ENCODE data around the gene COMMD4. TPM values are rescaled to one million over a fixed set of nuclear protein-coding genes. Genes with fewer than 3 reads are reported as not detected.
"Not testable (repeated sequence)": the region's sequence is repeated elsewhere in the genome, so short reads cannot be mapped to it uniquely, and the experiment has no call there.

COMMD4 gene
- total RNA-seq, 2 donors from 2014 or later = 31.9 to 35.5 TPM

DNA sequence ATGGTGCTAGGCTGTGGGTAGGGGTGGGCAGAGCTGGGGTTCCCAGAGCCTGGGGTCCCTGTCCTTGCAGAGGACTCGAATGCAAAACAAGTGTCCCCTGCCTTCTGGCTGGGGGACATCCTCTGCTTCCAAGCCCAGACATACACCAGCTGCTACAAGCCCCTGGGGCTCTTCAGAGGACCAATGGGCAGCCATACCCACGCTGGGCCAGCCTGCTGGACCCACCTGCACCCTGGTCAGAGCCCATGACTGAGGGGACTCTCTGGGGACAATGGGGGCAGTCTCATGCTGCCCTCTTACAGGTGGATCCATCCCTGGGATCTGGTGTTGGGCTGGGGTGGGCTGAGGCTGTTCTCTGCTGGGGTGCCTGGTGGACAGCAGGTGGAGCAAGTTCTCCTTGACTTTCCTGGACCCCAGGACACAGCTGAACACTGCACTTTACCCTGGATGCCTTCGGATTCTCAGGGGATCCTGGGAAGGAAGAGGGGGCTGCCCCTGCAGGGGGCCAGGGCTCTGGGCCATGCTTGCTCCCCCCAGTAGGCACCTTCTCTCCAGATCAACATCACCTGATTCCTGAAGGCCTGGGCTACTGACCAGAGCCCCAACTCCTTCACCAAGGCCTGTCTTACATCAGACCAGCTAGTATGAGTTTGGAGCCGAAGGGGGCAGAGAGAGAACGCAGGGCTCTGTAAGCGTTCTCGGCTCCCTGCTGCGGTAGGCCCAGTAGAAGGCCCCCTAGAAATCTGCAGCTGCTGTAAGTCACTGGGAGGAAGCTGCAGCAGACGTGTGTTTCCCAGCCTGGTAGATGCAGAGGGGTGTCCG is 7.2 kb upstream of the COMMD4 start:
- ATAC-seq = no peak
- no peak for DNase-seq
- intact Hi-C loops (cut with DNase I) = no loop called here

DNA sequence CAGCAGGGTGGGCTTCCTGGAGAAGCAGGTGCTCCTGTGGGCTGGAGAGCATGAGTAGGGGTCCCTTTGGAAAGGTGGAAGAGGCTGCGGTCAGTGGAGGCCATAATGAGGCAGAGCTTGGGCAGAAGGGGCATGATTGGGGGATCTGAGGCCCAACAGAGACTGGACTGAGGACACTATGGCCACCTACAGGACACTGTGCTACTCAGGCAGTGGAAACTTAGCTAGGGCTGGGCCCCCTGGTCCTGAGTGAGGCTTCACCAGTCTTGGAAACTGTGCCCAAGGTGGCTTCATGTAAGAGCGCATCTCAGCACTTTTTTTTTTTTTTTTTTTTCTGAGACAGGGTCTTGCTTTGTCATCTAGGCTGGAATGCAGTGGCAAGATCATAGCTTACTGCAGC is 6.3 kb upstream of the COMMD4 start:
- intact Hi-C loops (cut with DNase I) = no loop called here
- no peak for ATAC-seq
- DNase-seq = no peak

DNA sequence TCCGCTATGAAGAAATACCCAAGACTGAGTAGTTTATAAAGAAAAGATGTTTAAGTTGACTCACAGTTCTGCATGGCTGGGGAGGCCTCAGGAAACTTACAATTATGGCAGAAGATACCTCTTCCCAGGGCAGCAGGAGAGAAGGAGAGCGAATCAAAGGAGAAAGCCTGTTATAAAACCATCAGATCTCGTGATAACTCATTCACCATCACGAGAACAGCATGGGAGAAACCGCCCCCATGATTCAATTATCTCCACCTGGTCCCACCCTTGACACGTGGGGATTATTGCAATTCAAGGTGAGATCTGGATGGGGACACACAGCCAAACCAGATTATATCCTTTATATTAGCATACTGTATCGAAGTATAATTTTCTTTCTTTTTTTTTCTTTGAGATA is 3.8 kb upstream of the COMMD4 start:
- ATAC-seq; intact Hi-C loops (cut with DNase I); DNase-seq: not testable (repeated sequence)

DNA sequence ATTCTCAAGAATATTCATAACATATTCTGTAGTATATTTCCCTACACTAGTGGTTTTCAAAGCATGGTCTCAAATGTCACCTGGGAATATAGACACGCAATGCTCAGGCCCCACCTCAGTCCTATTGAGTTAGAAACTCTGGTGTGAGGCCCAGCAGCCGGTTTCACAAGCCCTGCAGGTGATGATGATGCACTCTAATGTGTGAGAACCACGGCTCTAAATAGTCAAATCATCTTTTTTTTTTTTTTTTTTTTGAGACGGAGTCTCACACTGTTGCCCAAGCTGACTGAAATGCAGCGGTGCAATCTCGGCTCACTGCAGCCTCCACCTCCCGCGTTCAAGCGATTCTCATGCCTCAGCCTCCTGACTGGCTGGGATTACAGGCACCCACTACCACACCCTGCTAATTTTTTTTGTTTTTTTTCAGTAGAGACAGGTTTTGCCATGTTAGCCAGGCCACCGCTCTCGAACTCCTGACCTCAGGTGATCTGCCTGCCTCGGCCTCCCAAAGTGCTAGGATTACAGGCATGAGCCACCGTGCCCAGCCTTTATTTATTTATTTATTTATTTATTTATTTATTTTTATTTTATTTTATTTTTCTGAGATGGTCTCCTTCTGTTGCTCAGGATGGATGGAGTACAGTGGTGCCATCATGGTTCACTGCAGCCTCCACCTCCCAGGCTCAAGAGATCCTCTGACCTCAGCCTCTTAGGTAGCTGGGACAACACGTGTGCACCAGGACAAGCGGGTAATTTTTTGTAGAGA is 2.0 kb upstream of the COMMD4 start:
- DNase-seq; ATAC-seq; intact Hi-C loops (cut with DNase I): not testable (repeated sequence)

DNA sequence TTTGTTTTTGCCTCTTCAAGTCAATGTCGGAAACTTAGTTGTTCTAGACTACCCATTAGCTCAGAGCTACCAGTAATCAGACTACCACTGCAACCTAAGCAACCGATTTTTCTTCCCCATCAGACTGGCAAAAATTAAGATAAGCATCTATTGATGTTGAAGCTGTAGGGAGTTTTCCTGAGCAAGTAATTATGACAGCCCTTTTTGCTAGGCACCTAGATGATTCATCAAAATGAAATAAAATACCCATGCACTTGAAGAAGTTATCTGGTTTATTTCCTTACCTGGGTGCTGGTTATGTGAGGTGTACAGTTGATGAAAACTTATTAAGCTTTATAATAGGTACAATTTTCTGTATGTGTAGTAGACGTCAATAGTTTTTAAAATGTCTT is 554 bp upstream of the COMMD4 start:
- ATAC-seq = no peak
- intact Hi-C loops (cut with DNase I) = no loop called here

DNA sequence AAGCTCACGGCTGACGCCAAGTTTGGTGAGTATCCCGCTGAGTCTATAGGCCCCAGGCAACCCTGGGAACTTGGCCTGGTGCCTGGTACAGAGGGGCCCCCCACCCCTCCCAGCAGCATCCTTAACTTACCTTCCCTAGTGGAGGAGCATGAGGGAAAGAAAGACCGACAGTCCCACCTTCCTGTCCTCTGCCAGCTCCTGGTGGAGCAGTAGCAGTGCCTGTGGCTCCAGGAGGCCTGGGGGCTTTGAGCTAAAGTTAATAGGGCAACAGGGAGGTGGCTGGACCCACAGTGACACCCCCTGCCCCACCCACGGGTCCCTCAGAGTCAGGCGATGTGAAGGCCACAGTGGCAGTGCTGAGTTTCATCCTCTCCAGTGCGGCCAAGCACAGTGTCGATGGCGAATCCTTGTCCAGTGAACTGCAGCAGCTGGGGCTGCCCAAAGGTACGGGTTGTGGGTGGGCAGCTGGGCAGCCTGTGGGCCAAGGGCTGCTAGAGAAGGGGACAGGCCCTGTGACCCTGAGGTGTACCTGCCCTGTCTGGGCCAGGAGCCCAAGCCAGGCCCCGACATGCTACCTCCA is 2.9 kb downstream of the COMMD4 start:
- ATAC-seq (no peak), DNase-seq (no peak)
- intact Hi-C loops (cut with DNase I) = no loop called here

More for the DNA sequence above, 554 bp upstream of the COMMD4 start:
- no peak for DNase-seq

DNA sequence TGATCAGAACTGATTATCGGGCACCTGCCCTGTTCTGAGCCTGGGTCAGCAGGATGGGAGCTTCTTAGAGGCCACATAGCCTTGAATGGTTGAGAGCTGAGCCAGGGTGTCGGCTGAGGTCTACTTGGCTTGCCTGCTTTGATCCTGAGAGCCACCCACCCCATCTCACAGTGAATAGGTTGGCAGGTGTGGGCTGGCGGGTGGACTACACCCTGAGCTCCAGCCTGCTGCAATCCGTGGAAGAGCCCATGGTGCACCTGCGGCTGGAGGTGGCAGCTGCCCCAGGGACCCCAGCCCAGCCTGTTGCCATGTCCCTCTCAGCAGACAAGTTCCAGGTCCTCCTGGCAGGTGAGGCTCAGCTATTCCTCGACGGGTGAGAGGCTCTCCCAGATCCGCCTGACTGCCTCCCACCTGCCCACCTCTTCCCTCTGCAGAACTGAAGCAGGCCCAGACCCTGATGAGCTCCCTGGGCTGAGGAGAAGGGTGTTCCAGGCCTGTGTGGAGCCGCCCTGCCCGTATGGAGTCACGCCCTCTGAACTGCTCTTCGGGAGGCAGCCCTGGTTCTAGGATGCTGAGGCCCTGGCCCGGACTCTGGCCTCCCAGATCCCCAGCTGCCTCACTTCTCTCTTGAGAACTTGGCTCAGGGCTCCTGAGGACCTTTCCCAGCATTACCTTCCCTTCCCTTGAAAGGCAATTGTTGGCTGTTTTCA is 3.8 kb downstream of the COMMD4 start:
- DNase-seq (no peak), ATAC-seq (no peak)
- intact Hi-C loops (cut with DNase I) = no loop called here

DNA sequence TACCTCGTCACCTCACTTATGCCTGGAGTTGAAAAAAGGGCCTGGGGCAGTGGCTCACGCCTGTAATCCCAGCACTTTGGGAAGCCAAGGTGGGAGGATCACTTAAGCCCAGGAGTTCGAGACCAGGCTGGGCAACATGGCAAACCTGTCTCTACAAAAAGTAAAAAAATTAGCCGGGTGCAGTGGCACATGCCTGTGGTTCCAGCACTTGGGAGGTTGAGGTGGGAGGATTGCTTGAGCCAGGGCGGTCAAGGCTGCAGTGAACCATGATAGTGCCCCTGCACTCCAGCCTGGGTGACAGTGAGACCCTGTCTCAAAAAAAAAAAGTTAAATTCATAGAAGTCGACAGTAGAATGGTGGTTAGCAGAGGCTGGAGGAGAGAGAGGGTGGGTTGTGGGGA is 6.4 kb downstream of the COMMD4 start:
- no peak for DNase-seq

DNA sequence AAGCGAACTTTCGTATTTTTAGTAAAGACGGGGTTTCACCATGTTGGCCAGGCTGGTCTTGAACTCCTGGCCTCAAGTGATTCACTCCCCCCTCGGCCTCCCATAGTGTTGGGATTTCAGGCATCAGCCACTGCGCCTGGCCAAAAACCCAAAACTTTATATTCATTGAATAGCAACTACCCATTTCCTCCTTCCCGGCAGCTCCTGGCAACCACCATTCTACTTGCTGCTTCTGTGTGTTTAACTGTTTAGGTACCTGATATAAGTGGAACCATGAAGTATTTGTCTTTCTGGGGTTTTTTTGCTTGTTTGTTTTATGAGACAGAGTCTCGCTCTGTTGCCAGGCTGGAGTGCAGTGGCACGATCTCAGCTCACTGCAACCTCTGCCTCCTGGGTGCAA is 8.1 kb downstream of the COMMD4 start:
- intact Hi-C loops (cut with DNase I); DNase-seq; ATAC-seq: not testable (repeated sequence)

More for the DNA sequence above, 6.4 kb downstream of the COMMD4 start:
- ATAC-seq = no peak
- intact Hi-C loops (cut with DNase I) = no loop called here

DNA sequence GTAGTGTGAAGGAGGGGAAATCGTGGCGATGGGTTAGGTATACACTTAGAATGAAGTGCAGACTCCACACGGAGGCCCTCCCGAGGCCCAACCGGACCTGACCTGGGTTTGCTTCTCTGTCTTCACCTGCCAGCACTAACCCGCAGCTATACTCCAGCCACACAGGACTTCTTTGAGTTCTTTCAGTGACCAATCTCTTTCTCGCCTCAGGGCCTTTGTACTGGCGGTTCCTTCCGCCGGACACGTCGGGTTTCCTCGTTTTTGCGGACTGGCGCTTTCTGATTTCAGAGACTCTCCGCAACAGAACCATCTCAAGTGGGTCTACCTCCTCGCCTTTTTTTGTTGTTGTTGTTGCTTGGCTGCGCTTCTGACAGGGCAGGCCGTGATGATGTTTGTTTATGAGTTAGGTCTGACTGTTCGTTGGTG is 10.9 kb downstream of the COMMD4 start, which contains the start of gene NEIL1:
Gene NEIL1, plus strand, starts transcription at position 244 of the 426 bp plus-strand sequence. CDS start 1,867 bp downstream, outside the sequence.
- DNase-seq = no peak
- intact Hi-C loops (cut with DNase I) = no loop called here
- peak in 1 of 2 donors; percentile 1 for ATAC-seq

DNA sequence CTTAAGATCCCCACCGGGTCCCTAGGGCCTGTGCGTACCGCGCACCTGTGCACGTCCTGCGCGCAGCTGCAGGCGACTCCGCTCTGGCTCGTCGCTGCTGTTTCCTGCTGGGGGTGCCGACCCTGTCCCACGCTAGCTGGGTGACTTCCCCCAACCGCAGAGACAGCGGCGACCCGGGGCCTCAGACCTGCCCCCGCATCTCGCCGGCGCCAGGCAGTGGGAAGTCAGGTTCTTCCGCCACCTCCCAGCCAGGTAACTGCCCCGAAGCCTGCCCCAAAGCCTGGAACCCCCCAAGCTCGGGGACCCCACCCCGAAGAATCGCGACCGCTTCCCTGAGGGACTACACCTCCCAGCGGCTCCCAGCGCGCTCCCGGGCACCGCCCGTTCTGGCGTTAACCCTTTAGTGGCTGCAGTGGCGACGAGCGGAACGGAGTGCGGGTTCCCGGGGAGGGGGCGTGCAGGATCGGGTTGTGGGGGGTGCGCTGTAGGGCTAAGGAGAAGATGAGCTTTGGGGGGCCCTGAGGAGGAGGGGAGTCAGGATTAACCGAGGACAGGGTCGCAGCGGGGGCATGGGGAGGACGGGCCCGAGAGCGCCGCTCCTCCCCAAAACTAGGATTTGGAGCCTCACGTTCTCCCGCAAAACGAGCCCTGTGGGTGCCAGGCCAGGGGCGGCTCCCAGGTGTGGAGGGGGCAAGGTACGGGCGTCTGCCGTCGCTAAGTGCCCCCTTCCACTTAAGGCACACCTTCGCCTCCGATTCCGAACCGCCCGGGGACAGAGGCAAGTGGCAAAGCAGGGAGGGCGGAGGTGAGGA is 11.6 kb downstream of the COMMD4 start:
- ATAC-seq (peak; percentile 79 to 80), DNase-seq (peak; percentile 74)
- intact Hi-C loops (cut with DNase I) = no loop called here

DNA sequence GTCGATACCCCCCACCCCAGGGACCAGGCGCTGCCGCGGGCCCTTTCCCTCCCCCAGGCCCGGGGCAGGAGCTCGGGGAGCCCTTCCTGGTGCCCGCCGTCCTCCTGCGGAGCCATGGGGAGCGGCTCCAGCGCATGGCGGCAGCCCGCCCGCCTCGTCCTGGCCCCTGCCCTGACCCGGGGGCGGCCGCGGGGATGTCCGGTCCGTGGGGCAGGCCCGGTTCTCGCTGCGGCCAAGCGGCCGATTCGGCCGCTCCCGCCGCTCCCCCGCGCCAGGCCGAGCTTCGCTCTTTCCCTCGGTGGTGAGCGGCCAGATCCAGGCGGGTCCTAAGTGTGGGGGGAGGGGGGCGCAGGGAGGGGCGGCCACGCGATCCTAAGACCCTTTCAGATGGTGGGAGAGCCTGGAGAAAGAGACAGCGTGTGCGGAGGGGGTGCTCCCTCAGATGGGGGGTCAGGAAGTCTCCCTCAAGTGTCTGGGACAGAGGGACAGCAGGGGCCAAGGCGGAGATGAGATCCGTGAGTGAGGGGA is 12.2 kb downstream of the COMMD4 start:
- intact Hi-C loops (cut with DNase I) = no loop called here
- ATAC-seq (peak; percentile 50 to 51), DNase-seq (peak; percentile 44)

DNA sequence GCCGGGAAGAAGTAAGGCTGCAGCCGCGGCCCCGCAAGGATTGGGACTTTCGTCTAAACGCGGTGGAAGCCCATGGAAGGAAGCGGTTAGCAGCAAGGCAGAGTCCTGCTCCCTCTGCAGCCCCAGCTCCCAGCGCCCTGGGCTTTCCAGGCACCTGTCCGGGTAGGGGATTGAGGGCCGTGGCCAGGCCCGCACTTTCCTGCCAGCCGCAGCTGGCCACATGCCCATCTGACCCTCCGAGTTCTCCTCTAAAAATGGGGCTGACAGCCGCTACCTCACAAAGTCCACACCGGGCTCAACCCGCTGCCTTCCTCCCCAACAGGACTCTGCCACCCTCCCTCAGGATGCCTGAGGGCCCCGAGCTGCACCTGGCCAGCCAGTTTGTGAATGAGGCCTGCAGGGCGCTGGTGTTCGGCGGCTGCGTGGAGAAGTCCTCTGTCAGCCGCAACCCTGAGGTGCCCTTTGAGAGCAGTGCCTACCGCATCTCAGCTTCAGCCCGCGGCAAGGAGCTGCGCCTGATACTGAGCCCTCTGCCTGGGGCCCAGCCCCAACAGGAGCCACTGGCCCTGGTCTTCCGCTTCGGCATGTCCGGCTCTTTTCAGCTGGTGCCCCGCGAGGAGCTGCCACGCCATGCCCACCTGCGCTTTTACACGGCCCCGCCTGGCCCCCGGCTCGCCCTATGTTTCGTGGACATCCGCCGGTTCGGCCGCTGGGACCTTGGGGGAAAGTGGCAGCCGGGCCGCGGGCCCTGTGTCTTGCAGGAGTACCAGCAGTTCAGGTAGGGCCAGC is 12.9 kb downstream of the COMMD4 start:
- ATAC-seq (peak; percentile 6 to 11), DNase-seq (peak; percentile 34)
- intact Hi-C loops (cut with DNase I) = no loop called here

DNA sequence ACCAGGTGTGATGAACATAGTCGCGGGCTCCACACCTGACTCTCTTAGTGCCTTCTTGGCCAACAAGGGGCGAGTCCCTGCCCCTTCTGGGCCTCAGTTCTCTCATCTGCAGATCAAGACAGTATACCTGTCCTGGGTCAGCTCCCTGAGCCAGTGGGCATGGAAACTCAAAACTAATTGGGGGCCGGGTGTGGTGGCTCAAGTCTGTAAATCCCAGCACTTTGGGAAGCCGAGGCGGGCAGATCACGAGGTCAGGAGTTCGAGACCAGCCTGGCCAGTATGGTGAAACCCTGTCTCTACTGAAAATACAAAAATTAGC is 13.4 kb downstream of the COMMD4 start:
- ATAC-seq; intact Hi-C loops (cut with DNase I): not testable (repeated sequence)
- DNase-seq = peak; percentile 22

DNA sequence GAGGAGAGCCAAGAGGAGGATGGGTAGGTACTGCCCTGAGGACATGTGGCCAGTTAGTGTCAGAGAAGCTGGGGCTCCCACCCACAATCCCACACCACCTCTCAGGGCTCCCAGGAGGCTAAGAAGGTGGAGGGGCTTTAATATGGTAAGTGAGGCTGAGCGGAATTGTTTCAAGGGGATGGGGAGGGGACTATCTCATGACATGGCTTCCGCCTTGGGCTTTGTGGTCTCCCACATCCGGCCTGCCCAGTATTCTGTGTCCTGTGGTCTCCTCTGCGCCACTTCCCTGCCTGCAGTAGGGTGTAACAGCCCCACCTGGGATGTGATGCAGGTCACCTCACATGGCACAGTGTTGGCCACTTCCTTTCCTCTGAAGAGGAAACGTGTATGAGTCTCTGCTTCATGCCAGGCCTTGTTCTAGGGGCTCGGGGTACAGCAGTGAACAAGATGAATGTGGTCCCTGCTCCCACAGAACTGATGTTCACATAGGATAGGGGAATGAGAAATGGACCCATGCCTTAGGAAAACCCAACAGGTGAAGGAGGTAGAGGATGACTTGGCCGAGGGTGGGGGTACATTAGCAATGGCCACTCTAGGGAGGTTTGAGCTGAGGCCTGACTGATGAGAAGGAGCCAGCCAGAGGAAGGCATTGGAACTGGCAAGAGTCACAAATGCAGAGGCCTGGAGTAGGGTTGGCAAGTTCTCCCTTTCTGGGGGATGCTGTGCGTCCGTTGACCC is 14.2 kb downstream of the COMMD4 start:
- intact Hi-C loops (cut with DNase I) = no loop called here
- ATAC-seq (peak in 1 of 2 donors; percentile 3), DNase-seq (peak; percentile 35)

DNA sequence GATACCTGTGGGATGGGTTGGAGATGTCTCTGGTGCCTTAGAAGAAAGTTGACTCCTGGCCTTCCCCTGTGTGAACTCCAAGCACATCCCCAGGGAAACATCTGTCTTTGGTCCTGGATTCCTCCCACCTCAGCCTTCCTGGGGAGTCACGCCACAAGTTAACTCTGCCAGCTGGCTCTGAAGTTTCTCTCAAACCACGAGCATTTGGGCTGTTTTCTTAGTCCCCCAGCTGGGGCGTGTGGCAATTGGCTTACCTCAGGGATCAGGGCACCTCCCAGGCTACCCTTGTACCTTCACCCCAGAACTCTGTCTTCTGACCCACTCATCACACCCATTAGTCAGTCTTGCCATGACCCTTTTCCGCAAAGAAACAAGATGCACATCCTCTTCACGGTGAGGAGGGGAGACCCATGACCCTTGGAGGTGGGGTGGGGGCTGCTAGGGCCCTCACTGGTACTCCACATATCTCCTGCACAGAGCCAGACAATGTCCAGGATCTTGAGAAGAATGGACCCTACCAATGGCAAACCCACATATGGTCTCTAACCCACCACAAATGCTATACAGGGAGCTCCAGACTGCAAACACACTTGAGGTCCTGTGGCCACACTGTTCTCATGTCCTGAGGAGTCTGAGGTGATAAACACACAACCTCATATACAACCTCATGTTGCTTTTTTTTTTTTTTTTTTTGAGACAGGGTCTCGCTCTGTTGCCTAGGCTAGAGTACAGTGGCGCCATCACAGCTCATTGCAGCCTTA is 14.9 kb downstream of the COMMD4 start:
- peak; percentile 17 for DNase-seq

More for the DNA sequence above, 14.9 kb downstream of the COMMD4 start:
- no peak for ATAC-seq
- intact Hi-C loops (cut with DNase I) = no loop called here
